ENCODE data around the gene ITM2A.

ITM2A gene

GRCh38 chrX:79366873-79367749, at the start of gene ITM2A:
TSS of gene ITM2A (minus strand) at chrX:79367334. CDS start at chrX:79367215, 119 bp downstream.
- TF ChIP-seq CTCF (IDR thresholded peaks at IDR 0.05; ENCODE audit: insufficient read depth, low read length, poor library complexity, severe bottlenecking) (no peak), EZH2phosphoT487 (conservative IDR thresholded peaks at IDR 0.05; ENCODE audit: low read length) (no peak)
- no peaks in the 10 kb centered on the region for H3K9me2 ChIP-seq (replicated peaks; ENCODE audit: insufficient read depth, low read length)
- no peak within 1 kb of the TSS for H3K4me3 ChIP-seq (ENCODE audit: insufficient read depth, low read length, poor library complexity, severe bottlenecking)
- no peaks in the 10 kb centered on the region for H3F3A ChIP-seq (ENCODE audit: insufficient read depth)
- H3K27me3 ChIP-seq (ENCODE audit: low read length) = no peaks in the 10 kb centered on the region
- H3K36me3 ChIP-seq (ENCODE audit: low read length) = no peaks in the 10 kb centered on the region
- no peaks in the 10 kb centered on the region for H4K20me1 ChIP-seq (ENCODE audit: low read depth, low read length)
- no peaks in the 10 kb centered on the region for H3K9me3 ChIP-seq (ENCODE audit: insufficient read depth, low read length)
- no peaks in the 10 kb centered on the region for H3K79me2 ChIP-seq (ENCODE audit: insufficient read depth, low read length)
- peak within 1 kb of the TSS; percentile 13 for H3K4me2 ChIP-seq (ENCODE audit: low read depth, low read length, poor library complexity, severe bottlenecking)
- H3K9ac ChIP-seq (ENCODE audit: low read length) = no peak within 1 kb of the TSS
- H2AFZ ChIP-seq (ENCODE audit: low read depth, low read length, severe bottlenecking) = no peak within 1 kb of the TSS
- no peak within 1 kb of the TSS for H3K27ac ChIP-seq (ENCODE audit: low read depth, low read length)

- Histone ChIP-seq H2AFZ (ENCODE audit: low read depth, low read length, severe bottlenecking) (no peak overlapping the region), H3K36me3 (ENCODE audit: low read length) (no peaks in the 10 kb centered on the region), H3K4me3 (ENCODE audit: insufficient read depth, low read length, poor library complexity, severe bottlenecking) (no peak overlapping the region), H3F3A (ENCODE audit: insufficient read depth) (no peaks in the 10 kb centered on the region), H3K9me3 (ENCODE audit: insufficient read depth, low read length) (no peaks in the 10 kb centered on the region), H3K4me2 (ENCODE audit: low read depth, low read length, poor library complexity, severe bottlenecking) (no peak overlapping the region), H3K79me2 (ENCODE audit: insufficient read depth, low read length) (no peaks in the 10 kb centered on the region), H3K27ac (ENCODE audit: low read depth, low read length) (no peak overlapping the region), H3K9me2 (replicated peaks; ENCODE audit: insufficient read depth, low read length) (no peaks in the 10 kb centered on the region), H3K27me3 (ENCODE audit: low read length) (no peaks in the 10 kb centered on the region), H4K20me1 (ENCODE audit: low read depth, low read length) (no peaks in the 10 kb centered on the region), H3K9ac (ENCODE audit: low read length) (no peak overlapping the region)
- TF ChIP-seq EZH2phosphoT487 (conservative IDR thresholded peaks at IDR 0.05; ENCODE audit: low read length) (no peak), CTCF (IDR thresholded peaks at IDR 0.05; ENCODE audit: insufficient read depth, low read length, poor library complexity, severe bottlenecking) (no peak)
Observed at GRCh38 chrX:79415056-79415455, 47.9 kb upstream of the ITM2A start.

GRCh38 chrX:79413963-79414362, 46.8 kb upstream of the ITM2A start:
- Histone ChIP-seq H2AFZ (ENCODE audit: low read depth, low read length, severe bottlenecking) (no peak overlapping the region), H4K20me1 (ENCODE audit: low read depth, low read length) (no peaks in the 10 kb centered on the region), H3K27me3 (ENCODE audit: low read length) (no peaks in the 10 kb centered on the region), H3K9me2 (replicated peaks; ENCODE audit: insufficient read depth, low read length) (no peaks in the 10 kb centered on the region), H3K9ac (ENCODE audit: low read length) (no peak overlapping the region), H3K4me3 (ENCODE audit: insufficient read depth, low read length, poor library complexity, severe bottlenecking) (no peak overlapping the region), H3K27ac (ENCODE audit: low read depth, low read length) (no peak overlapping the region), H3K9me3 (ENCODE audit: insufficient read depth, low read length) (no peaks in the 10 kb centered on the region), H3K4me2 (ENCODE audit: low read depth, low read length, poor library complexity, severe bottlenecking) (no peak overlapping the region), H3K36me3 (ENCODE audit: low read length) (no peaks in the 10 kb centered on the region), H3K79me2 (ENCODE audit: insufficient read depth, low read length) (no peaks in the 10 kb centered on the region), H3F3A (ENCODE audit: insufficient read depth) (no peaks in the 10 kb centered on the region)
- no peak for TF ChIP-seq CTCF (IDR thresholded peaks at IDR 0.05; ENCODE audit: insufficient read depth, low read length, poor library complexity, severe bottlenecking)
- TF ChIP-seq EZH2phosphoT487 (conservative IDR thresholded peaks at IDR 0.05; ENCODE audit: low read length) = no peak

All from SU-DHL-6 (cell line).